HG03439 (cell line): Measurements from ENCODE around the gene NFYA.

ENCODE experiments used
- ATAC-seq: cut with Tn5 transposase; IDR thresholded peaks from one replicate; pipeline ENCODE4 v1.9.1; 2021; ENCODE audit warnings: mild to moderate bottlenecking, moderate library complexity; ENCODE audit not compliant: unreplicated experiment

Gene NFYA

DNA sequence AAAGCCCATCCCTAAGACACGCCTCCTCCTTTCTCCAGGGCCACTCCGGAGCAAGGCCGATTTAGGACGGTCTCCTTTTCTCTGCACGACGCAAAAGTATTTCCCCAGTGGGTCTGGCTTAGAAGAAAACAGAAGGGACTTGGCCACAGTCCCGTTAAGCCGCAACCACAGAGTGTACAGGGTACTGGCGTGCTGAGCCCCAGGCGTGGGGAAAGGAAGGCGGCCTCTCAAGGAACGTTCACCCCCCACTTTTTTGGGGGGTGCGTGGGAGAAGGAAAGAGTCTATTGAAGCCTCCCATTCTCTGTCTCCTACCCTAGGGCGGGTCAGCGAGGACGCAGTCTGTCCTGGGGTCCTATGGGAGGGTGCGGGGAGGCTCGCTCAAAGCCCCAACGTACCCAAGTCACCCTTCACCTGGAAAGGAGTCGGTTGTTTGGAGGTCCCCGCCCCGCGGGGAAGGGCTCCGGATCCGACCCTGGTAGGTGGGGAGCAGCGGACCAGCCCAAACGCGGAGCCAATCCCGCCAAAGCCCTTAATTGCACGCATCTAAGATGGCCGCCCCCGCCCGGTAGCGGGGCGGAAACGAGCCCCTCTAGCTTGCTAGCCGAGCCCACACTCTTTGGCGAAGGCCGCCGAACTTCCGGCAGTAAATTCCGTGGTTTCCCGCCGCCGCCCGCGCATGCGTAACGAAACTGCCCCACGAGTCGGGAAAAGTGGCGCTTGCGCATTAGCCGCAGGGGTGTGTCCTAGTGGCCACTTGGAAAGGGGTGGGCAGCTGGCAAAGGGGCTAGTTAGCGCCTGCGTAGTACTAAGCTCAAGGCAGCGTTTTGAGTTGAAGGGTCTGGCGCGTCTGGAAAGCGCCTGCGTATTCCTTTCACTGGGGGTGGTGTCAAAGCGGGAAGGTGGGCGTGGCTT is 595 bp upstream of the NFYA start, which contains the start of gene OARD1:
Gene OARD1 (minus strand): TSS at position 434 of the 913 bp plus-strand sequence. CDS start 722 bp downstream, outside the sequence.
- ATAC-seq, result peak; percentile 68

DNA sequence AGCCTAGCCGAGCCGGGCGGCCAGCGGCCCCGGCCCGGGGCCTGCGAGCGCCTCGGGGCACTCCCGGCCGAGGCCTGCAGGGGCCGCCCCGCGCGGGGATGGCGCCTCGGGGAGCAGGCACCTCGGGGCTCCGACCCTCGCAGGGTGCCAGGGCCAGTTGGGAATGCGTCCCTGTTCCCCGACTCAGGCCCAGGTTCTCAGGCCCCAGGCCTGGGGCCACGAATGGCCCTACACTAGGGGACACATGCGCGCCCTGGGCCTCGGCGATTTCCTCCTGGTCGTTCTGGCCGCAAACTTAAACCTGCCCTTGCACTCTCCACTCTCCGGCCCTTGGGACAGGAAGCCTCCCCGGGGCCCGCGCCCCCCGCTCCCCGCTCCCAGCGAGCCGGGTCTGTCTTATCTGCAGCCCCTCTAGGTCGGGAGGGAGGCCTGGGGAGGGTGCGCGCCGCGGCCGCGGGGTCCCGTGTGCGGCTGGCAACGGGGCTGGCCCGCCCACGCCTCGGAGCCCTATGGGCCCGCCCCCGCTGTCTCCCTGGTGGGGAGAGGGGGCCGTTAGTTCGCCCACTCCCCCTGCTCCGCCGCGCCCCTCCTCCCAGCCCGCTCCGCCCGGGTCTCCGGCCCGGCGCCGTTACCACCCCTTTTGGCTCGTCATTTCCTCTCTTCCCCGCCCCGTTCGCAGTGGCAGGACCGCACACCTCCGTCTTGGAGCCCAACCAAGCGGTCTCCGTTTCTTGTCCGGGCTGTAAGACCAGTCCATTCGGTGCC is 611 bp downstream of the NFYA start:
- peak; percentile 33 for ATAC-seq

DNA sequence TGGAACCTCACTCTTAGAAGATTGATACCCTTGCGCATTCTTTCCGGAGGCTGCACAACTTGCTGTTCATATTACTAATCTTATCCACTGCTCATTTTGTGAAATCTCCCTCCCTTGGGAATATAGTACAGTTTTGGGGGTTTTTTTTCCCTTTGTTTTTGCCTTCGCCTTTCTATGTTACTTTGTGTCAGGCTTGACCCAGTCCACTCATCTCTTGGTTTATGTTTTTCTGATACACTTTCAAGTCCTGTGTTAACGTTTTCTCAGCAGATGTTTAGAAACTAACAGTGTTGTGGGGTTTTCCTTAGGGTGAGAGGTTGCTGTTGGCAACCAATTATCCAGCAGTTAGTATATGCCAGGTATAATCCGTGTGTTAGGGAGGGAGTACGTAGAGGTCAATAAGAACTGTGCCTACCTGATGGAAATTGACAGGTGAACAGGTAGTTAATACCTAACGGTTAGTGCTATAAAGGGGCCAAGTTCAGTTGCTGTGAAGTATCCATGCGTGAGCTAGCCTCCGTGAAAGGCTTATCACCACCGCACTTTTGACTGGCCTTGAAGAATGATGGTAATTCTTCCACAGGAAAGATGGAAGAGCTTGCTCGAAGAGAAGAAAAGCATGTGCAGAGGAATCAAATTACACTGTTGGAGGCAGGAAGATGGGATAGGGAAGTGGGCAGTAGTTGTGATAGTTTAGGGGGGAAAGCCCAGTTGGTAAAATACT is 1.4 kb downstream of the NFYA start:
- ATAC-seq, result no peak

DNA sequence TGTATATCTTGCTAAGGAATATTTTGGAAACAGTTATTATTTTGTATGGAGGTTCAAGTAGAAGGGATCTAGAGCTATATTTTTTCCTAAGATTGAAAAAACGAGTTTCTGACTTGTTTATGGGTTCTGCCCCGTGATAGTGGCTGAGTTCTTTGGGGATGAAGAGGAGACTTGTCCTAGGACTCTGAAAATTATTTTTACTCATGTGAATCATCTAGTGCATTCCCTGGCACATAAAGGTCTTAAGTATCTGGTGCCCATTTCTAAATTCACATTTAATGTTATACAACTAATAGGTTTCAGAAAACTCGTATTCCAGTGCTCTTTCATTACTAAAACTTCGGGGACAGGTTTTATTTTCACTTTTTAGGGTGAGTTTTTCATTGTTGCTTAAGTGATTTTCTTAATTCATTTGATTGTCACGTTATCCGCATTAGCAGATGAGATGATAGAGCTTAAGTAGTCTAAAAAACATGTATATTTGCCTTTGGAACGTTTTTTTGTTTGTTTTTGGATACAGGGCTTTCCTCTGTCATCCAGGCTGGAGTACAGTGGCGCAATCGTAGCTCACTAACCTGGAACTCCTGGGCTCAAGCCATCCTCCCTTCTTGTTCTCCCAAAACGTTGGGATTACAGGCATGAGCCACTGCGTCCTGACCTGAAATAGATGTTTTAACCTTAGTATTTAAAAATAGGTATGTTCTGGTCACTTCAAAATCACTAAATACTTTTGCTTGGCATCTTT is 2.1 kb downstream of the NFYA start:
- no peak for ATAC-seq

DNA sequence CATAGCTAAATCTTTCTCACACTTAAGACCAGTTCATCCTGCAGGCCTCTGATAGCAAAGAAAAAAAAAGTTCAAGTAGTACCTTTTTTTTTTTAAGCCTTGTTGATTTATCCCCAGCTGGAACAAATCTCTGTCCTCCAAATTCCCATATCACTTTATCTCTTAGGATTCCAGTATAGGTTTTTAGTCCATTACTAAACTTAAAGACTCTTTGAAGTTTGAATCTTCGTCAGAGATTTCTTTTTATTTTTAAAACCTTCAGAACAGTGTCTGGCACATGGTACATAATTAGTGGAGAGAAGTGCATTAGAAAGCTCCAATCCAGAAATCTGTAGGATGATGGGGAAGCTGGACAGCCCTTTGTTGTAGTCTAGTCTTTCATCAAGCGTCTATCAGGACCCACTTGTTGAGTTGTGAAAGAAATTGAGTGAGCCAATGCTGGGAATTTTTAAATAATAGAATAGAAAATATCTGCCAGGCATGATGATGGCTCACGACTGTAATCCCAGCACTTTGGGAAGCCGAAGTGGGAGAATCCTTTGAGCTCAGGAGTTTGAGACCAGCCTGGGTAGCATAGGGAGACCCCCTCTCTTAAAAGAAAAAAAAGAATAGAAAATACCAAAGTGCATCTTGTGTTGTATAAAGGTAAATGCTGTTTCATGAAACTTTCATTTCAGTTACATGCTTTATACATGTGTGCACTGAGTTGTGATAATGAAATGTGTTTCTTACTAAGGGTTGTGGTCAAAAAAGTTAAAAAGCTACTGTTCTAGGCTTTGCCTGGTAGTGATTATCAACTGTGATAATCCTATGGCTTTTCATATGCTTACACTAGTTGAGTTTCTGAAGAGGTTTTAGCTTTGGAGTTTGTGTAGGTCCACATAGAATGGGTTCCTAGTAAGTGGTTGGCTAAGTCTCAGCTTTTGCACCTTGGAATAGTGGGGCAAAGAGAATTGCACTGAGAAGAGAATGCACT is 3.2 kb downstream of the NFYA start:
- no peak for ATAC-seq

DNA sequence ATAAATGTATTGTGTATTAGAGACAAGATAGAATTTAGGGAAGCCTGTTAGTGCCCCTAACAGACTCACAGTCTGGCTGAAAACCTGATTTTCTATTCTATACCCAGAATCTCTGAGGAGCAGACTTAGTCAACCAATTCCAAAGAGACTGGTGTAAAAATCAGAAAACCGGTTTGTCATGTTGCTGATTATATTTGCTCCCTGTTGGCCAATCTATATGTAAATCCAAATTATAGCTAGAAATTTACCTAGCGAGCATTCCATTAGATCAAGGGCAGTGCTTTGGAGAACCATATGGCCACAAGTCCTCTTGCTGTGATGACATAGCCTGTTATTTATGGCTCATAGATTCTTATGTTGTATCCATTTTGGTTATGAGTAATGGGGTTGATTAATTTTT is 4.8 kb downstream of the NFYA start:
- no peak for ATAC-seq

DNA sequence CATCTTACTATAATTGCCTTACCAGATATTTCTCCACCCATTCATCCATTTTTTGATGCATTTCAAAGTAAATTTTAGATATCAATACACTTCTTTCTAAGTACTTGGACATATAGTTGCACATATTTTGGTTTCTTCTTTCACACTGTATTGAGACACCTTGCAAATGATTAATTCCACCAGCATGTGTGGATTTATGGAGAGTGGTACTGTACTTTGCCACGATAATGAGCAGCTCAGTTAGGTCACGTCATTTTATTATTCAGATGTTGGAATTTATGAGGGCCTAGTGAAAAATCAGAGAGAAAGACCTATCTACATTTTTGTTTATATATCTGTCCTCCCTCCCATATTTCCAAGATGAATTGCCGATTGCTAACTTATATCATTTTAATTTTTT is 5.3 kb downstream of the NFYA start:
- no peak for ATAC-seq

DNA sequence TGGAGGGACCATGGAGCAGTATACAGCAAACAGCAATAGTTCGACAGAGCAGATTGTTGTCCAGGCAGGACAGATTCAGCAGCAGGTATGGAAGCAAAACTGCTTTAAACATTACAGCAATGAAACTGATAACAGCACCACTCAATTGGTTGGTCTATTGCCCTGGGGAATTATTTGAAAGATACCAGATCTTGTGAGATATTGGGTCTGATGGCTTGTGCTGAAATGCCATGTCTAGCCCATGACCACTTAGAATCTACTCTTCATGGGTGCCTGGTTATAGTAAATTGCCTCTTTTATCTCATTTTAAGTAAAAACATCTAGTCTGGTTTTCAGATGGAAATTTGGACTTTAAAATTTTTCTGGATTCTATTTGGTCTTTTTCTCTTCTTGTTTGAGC is 6.3 kb downstream of the NFYA start:
- ATAC-seq, result no peak

DNA sequence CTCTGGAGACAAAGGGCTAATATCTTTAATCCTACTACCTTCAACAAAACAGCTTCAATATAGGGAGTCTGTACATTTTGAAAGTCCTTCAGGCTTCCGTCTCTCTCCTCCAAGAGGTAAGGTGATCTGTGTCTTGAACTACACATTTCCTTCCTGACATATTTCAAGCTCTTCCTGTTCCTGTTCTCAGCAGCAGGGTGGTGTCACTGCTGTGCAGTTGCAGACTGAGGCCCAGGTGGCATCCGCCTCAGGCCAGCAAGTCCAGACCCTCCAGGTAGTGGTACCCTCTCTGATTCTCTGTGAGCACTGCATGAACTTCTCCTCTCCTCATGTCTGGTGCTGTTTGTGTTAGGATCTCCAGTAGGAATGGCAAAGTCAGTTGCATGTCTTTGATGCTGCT is 7.8 kb downstream of the NFYA start:
- no peak for ATAC-seq

DNA sequence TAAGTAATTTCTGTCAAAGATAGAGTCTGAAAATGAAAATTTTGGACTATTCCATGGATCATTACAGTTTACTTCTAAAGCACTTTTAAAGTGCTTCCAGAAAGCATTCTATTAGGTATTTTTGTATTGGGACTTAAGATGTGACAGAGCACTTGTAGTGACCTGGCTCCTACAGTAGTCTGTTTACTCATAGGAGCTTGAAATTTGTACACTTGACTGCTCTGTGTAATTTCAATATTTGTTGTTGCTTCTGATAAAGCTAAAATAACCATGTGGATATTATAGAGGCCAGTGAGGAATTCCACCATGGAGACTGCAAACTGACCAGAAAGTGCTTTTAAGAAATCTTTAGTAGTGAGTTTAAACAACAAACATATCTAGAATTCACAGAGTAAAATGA is 10.3 kb downstream of the NFYA start:
- no peak for ATAC-seq

DNA sequence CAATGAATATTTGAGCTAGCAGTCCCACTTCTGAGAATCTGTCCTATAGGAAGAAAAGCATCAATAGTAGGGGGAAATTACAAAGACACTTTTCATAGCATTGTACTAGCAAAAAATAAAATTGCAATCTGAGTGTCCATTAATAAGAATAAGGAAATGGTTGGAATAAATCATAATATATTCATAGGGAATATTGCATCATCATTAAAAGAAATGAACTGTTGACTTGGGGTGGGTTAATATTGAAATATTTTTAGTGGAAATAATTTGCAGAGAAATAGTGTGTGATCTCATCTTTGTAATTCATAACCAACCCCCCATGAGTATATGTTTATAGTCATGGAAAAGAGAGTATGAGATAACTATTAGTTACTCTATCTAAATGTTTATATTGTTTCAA is 12.4 kb downstream of the NFYA start:
- no peak for ATAC-seq

DNA sequence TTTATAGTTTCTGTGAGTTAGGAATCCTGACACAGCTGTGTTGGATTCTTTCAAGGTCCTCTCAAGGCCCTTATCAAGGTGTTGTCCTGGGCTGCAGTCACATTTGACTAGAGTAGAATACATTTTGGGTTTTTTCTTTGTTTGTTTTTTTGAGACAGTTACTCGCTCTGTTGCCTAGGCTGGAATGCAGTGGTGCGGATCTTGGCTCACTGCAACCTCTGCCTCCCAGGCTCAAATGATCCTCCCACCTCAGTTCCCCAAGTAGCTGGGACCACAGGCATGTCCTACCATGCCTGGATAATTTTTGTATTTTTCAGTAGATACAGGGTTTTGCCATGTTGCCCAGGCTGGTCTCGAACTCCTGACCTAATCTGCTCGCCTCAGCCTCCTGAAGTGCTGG is 15.7 kb downstream of the NFYA start:
- no peak for ATAC-seq

DNA sequence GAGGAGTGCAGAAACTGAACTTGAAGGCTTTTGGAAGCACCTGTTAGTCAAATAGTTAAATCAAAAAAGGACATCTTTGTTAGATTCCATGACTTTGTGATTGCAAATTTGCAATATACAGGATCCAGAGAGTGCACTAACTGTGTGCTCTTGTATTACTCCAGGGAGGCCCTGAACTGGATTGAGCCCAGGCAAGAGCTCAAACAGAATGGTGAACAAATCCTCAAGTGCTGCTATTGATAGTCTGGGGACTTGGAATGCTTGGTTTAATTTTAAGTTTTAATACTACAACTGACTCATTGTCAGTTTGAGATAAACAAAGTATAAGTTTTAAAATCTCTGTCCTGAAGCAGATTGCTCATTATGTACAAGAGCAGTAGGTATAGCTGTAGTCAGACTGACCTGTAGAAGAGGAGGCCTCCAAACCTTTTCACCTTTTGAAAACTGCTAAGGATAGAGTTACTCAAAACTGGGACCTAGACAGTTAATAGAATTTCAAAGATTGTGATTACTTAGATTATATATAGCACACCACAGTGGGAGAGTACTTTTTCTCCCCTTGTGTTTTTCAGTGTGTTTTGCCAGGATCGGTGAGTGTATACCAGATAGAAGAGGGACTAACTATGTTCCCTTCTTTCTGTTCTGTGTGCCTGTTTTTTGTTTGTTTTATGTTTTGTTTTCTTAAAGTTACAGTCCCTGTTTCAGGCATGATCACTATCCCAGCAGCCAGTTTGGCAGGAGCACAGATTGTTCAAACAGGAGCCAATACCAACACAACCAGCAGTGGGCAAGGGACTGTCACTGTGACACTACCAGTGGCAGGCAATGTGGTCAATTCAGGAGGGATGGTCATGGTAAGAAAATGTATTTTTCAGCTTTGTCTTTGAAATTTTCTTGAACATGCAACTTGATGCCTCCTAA is 18.3 kb downstream of the NFYA start:
- ATAC-seq, result no peak

DNA sequence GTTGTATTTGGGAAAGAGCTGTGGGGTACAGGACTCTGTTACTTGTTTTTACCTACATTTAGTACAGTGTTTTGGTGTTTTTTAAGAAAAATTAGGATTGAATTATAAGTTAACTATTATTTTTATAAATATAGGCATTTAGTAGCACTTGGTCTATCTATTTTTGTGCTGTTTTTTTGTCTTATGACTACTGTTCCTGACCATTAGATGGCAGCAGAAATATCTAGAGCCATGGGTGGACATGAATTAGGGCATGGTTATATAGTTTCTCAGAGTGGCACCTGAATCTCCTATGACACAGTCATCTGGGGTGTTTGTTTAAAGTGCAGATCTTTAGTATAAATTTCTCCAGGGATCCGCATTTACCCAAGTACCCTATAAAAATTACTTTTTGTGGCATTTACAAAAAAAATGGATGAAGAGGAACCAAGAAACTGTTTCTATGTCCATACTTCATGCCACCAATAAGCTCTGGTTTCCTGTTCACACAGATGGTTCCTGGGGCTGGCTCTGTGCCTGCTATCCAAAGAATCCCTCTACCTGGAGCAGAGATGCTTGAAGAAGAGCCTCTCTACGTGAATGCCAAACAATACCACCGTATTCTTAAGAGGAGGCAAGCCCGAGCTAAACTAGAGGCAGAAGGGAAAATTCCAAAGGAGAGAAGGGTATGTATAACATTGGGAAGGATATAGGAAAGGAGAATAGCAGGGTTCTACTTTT is 19.8 kb downstream of the NFYA start:
- ATAC-seq, result no peak

DNA sequence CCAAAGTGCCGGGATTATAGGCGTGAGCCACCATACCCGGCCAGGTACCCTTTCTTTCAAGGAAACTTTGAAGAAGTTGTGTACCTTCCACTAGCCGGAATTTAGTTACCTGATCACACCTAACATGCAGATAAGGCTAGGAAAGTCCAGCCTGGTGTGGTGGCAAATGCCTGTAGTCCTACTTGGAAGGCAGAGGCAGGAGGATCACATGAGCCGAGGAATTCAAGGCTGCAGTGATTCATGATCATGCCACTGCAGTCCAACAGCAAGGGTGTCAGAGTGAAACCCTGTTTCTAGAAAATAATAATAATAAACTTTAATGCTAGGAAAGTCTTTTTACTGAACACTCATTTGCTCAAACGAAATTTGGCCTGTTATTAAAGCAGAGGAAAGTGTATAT is 21.0 kb downstream of the NFYA start:
- no peak for ATAC-seq

DNA sequence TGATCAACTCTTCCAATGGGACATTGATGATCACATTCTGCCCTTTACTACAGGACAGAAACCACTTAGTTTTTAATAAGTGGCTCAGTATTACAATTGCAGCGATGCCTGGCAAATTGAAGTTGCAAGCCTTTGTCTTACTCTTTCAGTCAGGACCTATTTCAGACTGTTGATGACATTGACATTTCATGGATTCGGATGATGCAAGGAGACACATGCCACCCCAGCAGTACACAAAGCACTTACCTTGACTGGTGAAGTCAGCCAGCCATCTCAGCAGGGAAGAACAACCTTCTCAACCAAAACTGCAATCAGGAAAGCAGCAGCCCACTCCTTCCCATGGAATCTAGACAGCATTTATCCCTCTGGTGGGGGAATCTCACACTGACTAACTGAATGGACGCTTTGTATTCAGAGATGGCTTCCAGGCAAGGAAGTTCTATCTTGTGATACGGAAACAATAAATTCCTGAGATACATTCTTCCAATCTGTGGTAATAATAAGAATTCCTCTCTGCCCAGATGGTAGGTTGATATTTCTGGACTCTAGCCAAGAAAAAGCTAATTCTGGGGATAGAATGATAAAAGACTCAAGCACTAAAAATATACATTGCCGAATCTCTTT is 24.8 kb downstream of the NFYA start:
- no peak for ATAC-seq

DNA sequence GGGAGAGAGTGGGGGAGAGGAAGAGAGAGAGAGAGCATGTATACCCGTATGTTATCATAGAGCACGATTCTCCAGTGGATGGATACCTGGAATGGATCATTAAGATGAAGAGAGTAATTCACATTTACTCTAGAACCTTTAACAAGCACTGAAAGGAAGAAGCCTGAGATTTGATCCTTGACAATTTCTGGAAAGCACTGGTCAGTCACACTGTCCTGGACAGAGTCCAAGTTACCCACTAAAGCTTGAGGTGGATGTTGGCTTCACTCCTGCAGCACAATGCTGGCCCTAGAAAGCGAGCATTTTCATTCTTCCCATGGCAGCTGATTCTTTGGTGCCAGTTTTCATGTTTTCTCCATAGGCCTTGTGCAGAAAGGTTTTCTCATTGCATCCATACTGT is 25.6 kb downstream of the NFYA start:
- no peak for ATAC-seq
